Activated B cell treated with CpG ODN at 0.5 μM for 24 hours (primary cell): ENCODE results near the gene CTNND2. TPM values are rescaled to one million over a fixed set of nuclear protein-coding genes. Genes with fewer than 3 reads are reported as not detected.

Experiments
- ATAC-seq: fragments of 200-7000 bp; cut with Tn5 transposase; one replicate; pipeline ENCODE4 v1.10.0; 2021; ENCODE audit warnings: low read depth, mild to moderate bottlenecking, moderate library complexity
- CTCF ChIA-PET: fragments of 350-600 bp; sonication (Branson Sonifier 250); formaldehyde crosslinking; loops from one replicate; lab custom pipeline; 2021; ENCODE audit warnings: antibody characterized with exemption; lab: Charles Lee
- POLR2A ChIA-PET: fragments of 350-600 bp; sonication (Branson Sonifier 250); formaldehyde crosslinking; loops from one replicate; lab custom pipeline; 2021; ENCODE audit warnings: antibody characterized with exemption; lab: Charles Lee
- DNase-seq: peaks from one replicate; pipeline ENCODE4 v3.0.0; 2022
- H3K27ac Mint-ChIP-seq: one replicate; pipeline ENCODE4 v1.8.0; 2020; ENCODE audit warnings: mixed read lengths
- H3K27me3 Mint-ChIP-seq: one replicate; pipeline ENCODE4 v1.8.0; 2021; ENCODE audit warnings: mixed read lengths
- H3K36me3 Mint-ChIP-seq: one replicate; pipeline ENCODE4 v1.8.0; 2021; ENCODE audit warnings: low read depth, mixed read lengths
- H3K4me1 Mint-ChIP-seq: one replicate; pipeline ENCODE4 v1.8.0; 2021; ENCODE audit warnings: mixed read lengths
- H3K4me3 Mint-ChIP-seq: one replicate; pipeline ENCODE4 v1.8.0; 2020; ENCODE audit warnings: mild to moderate bottlenecking, mixed read lengths
- H3K9me3 Mint-ChIP-seq: one replicate; pipeline ENCODE4 v1.8.0; 2020; ENCODE audit warnings: mixed read lengths
- intact Hi-C: fragments of 100-400 bp; cut with micrococcal nuclease; formaldehyde crosslinking; loops from one replicate; pipeline ENCODE4 v1.15.1; 2024
- total RNA-seq: library from RNA; stranded (reverse); gene quantifications from 2 replicates; pipeline ENCODE4 v1.2.3, GENCODE V29; 2022
- TF ChIP-seq, protein P1 (sequence below): fragments of 200-600 bp; IDR thresholded peaks from one replicate; pipeline ENCODE4 v1.8.0; 2022; ENCODE audit warnings: antibody characterized with exemption, mild to moderate bottlenecking

The CTNND2 gene
- total RNA-seq, 1 donor from 2014 or later: not detected

DNA sequence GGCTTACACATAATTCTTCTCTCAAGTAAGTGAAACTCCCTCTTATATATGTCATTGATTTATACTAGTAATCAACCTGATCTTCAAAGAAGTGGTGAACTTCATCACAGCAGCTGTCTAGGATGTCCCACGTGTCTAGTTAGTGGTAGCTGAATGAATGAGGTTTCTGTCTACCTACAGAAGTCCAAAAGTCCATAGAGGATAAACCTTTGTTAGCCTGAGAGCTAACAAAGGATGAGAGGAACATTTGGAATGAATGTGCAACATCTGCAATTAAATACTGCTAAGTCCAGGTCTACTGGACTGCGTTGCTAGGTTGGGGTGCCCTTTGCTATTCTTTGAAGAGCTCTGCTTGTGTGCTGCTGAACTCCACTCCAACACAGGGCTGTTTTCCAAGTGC is 929.4 kb downstream of the CTNND2 start:
- no peaks in the 10 kb centered on the region for H3K27me3 Mint-ChIP-seq
- TF ChIP-seq, protein P1, sequence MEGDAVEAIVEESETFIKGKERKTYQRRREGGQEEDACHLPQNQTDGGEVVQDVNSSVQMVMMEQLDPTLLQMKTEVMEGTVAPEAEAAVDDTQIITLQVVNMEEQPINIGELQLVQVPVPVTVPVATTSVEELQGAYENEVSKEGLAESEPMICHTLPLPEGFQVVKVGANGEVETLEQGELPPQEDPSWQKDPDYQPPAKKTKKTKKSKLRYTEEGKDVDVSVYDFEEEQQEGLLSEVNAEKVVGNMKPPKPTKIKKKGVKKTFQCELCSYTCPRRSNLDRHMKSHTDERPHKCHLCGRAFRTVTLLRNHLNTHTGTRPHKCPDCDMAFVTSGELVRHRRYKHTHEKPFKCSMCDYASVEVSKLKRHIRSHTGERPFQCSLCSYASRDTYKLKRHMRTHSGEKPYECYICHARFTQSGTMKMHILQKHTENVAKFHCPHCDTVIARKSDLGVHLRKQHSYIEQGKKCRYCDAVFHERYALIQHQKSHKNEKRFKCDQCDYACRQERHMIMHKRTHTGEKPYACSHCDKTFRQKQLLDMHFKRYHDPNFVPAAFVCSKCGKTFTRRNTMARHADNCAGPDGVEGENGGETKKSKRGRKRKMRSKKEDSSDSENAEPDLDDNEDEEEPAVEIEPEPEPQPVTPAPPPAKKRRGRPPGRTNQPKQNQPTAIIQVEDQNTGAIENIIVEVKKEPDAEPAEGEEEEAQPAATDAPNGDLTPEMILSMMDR: no peak
- ATAC-seq: no peak
- H3K36me3 Mint-ChIP-seq: no peaks in the 10 kb centered on the region
- no peak overlapping the region for H3K27ac Mint-ChIP-seq
- no peak for DNase-seq
- H3K9me3 Mint-ChIP-seq: no peaks in the 10 kb centered on the region
- CTCF ChIA-PET: no interaction called here
- H3K4me1 Mint-ChIP-seq: no peaks in the 10 kb centered on the region
- intact Hi-C loops: no loop called here
- no peak overlapping the region for H3K4me3 Mint-ChIP-seq
- POLR2A ChIA-PET: no interaction called here

DNA sequence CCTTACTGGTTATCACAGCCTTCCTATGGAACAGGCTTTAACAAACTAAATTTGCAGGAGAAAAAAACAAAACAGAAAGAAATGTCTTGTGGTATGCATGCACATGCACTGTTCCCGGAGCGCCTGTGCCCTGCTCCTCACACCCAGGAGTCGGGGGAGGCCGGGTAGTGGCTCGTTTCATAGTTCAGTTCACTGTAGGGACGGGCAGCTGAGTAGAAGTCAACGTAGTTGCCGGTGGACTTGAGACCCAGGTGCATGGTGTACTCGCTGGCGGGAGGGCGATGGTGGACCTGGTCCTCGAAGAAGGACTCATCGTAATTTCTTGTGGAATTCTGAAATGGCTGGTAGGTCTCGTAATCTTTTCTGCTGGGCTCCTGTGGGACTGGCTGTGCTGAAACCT is 930.9 kb downstream of the CTNND2 start:
- no peak overlapping the region for H3K4me3 Mint-ChIP-seq
- DNase-seq (no peak), ATAC-seq (no peak)
- TF ChIP-seq, protein P1: no peak
- ChIA-PET CTCF (no interaction called here), POLR2A (no interaction called here)
- H3K36me3 Mint-ChIP-seq: no peaks in the 10 kb centered on the region
- intact Hi-C loops: no loop called here
- H3K27me3 Mint-ChIP-seq: no peaks in the 10 kb centered on the region
- no peaks in the 10 kb centered on the region for H3K9me3 Mint-ChIP-seq
- H3K4me1 Mint-ChIP-seq: no peaks in the 10 kb centered on the region
- H3K27ac Mint-ChIP-seq: no peak overlapping the region

DNA sequence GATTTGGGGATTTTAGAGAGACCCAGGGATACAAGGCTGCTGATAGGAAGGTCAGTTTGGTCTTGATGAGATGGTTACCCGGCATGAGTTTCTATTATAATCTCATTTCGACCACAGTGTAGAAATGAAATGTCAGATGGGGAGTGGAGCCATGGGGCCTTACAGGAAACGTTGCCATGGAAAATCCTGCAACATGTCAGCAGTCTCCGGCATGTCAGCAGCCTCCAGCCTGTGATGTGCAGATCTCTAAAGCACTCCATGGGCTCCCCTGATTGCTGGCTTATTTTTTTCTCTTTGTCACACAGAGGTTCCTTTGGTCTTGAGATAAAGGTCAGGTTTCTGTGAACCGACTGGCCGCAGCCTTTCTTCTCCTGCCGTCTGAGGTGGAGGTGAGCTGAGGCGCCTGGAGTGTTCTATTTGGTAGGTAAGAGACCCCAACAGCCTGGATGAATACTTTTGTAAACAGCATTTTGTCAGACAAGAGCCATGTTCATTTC is 934.5 kb downstream of the CTNND2 start:
- ChIA-PET CTCF (no interaction called here), POLR2A (no interaction called here)
- no peaks in the 10 kb centered on the region for H3K27me3 Mint-ChIP-seq
- ATAC-seq (no peak), DNase-seq (no peak)
- TF ChIP-seq, protein P1: no peak
- no peaks in the 10 kb centered on the region for H3K4me1 Mint-ChIP-seq
- no peak overlapping the region for H3K4me3 Mint-ChIP-seq
- H3K36me3 Mint-ChIP-seq: no peaks in the 10 kb centered on the region
- intact Hi-C loops: no loop called here
- H3K27ac Mint-ChIP-seq: no peak overlapping the region
- no peaks in the 10 kb centered on the region for H3K9me3 Mint-ChIP-seq

DNA sequence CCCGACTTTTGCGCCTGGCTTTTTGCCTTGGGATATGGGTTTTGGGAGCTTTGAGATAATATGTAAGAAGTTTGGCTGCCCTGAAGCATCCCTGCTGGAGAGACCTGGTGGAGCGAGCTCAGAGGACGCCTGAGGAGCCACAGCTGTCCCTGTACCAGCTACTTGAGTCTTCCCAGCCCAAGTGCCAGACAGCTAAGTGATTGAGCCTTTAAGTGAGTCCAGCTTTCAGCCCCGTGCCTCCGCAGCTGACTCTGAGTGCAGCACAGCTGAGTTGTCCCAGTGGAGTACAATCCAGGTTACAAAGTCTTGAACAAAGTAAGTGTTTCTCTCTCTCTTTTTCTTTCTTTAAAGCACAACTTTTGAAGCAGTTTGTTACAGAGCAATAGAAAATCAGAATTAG is 939.4 kb downstream of the CTNND2 start:
- Mint-ChIP-seq H3K4me3 (no peak overlapping the region), H3K9me3 (no peaks in the 10 kb centered on the region), H3K36me3 (no peaks in the 10 kb centered on the region), H3K4me1 (no peaks in the 10 kb centered on the region), H3K27ac (no peak overlapping the region), H3K27me3 (no peaks in the 10 kb centered on the region)
- TF ChIP-seq, protein P1: no peak
- ATAC-seq (no peak), DNase-seq (no peak)
- ChIA-PET POLR2A (no interaction called here), CTCF (no interaction called here)
- intact Hi-C loops: no loop called here

DNA sequence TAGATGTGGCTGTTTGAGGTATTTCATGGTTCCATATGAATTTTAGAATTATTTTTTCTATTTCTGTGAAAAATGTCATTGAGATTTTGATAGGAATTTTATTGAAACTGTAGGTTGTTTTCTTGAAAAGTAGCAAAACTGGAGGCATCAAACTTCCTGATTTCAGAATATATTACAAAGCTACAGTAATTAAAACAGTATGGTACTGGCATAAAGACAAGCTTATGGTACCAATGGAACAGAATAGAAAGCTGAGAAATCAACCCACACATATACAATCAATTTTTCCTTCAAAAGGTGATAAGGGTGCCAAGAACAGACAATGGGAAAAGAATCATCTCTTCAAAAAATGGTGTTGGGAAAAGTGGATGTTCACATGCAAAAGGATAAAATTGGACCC is 945.5 kb downstream of the CTNND2 start:
- intact Hi-C loops: no loop called here
- H3K27me3 Mint-ChIP-seq: peaks cover 3% of the 10 kb centered on the region
- ChIA-PET CTCF (no interaction called here), POLR2A (no interaction called here)
- ATAC-seq (no peak), DNase-seq (no peak)
- TF ChIP-seq, protein P1: no peak
- H3K36me3 Mint-ChIP-seq: no peaks in the 10 kb centered on the region
- peaks cover 8% of the 10 kb centered on the region for H3K9me3 Mint-ChIP-seq
- no peak overlapping the region for H3K4me3 Mint-ChIP-seq
- H3K27ac Mint-ChIP-seq: no peak overlapping the region
- H3K4me1 Mint-ChIP-seq: no peaks in the 10 kb centered on the region
